Stimulated activated CD4-positive, alpha-beta T cell treated with anti-CD3 and anti-CD28 coated beads, TNF-alpha, amount 100 ng/mL, for 1 hour (primary cell): ENCODE results near the gene SFXN3.

ENCODE experiments used
- DNase-seq, 3 donors: peaks; one replicate each; pipeline ENCODE4 v3.0.0-alpha.2; 2020; ENCODE audit warnings: low read depth in 3 of 3, low spot score in 1 of 3

The SFXN3 gene

GRCh38 chr10:101031128-101031795, at the start of gene SFXN3, which contains the start of gene PDZD7:
Gene SFXN3, plus strand, starts transcription at chr10:101031234. Its CDS starts 3,461 bp downstream, at chr10:101034695.
Gene PDZD7, minus strand, starts transcription at chr10:101031129. Its CDS starts 910 bp downstream, at chr10:101030219.
- DNase-seq, result peak; percentile 90 to 97 (median 93)

GRCh38 chr10:100982916-100983830, 47.9 kb upstream of the SFXN3 start:
- DNase-seq, result no peak

GRCh38 chr10:100983868-100984671, 47.0 kb upstream of the SFXN3 start:
- no peak for DNase-seq

GRCh38 chr10:100984672-100985177, 46.3 kb upstream of the SFXN3 start:
- DNase-seq, result no peak

GRCh38 chr10:100985336-100985735, 45.7 kb upstream of the SFXN3 start:
- DNase-seq, result no peak

GRCh38 chr10:100986623-100986951, 44.4 kb upstream of the SFXN3 start:
- DNase-seq, result no peak

GRCh38 chr10:100986952-100987684, 43.9 kb upstream of the SFXN3 start, which contains the start of the genes MRPL43 and TWNK:
Gene MRPL43, minus strand, starts transcription at chr10:100987497. Its CDS starts 54 bp downstream, at chr10:100987443.
Gene TWNK, plus strand, starts transcription at chr10:100987543. Its CDS starts 668 bp downstream, at chr10:100988211.
- peak; percentile 55 to 76 (median 63) for DNase-seq

GRCh38 chr10:100987685-100988049, 43.4 kb upstream of the SFXN3 start:
- no peak for DNase-seq

- no peak for DNase-seq
Observed at GRCh38 chr10:100988166-100988565, 42.9 kb upstream of the SFXN3 start.

- no peak for DNase-seq
Observed at GRCh38 chr10:100989088-100989487, 41.9 kb upstream of the SFXN3 start.

GRCh38 chr10:100993986-100994708, 36.9 kb upstream of the SFXN3 start:
- no peak for DNase-seq

- DNase-seq, result no peak
Observed at GRCh38 chr10:100995181-100995580, 35.9 kb upstream of the SFXN3 start.

GRCh38 chr10:100996678-100997359, 34.2 kb upstream of the SFXN3 start:
- peak in 1 of 3 donors; percentile 26 for DNase-seq

GRCh38 chr10:100997360-100998182, 33.5 kb upstream of the SFXN3 start:
- DNase-seq, result peak in 2 of 3 donors; percentile 35 to 63

- peak in 1 of 3 donors; percentile 45 for DNase-seq
Observed at GRCh38 chr10:100998183-100998990, 32.6 kb upstream of the SFXN3 start.

- DNase-seq, result peak; percentile 38 to 71 (median 52)
Observed at GRCh38 chr10:100998991-100999741, 31.9 kb upstream of the SFXN3 start.

- DNase-seq, result no peak
Observed at GRCh38 chr10:100999742-101000126, 31.3 kb upstream of the SFXN3 start, which contains the start of gene LZTS2. Gene LZTS2, plus strand, starts transcription at chr10:100999808. Its CDS starts 2,731 bp downstream, at chr10:101002539.
